GM10248 (cell line): ENCODE measurements around the gene SYT14.
"Not testable (repeated sequence)": the region's sequence is repeated elsewhere in the genome, so short reads cannot be mapped to it uniquely, and the experiment has no call there.

Source experiments
- CTCF ChIA-PET: fragments of 300-600 bp; sonication (Branson Sonifier 250); formaldehyde crosslinking; extraction: SDS; loops from one replicate; lab custom pipeline; 2021; ENCODE audit warnings: antibody characterized with exemption; lab: Yijun Ruan, JAX
- POLR2A ChIA-PET: fragments of 350-650 bp; sonication (Branson Sonifier 250); formaldehyde crosslinking; extraction: SDS; loops from one replicate; lab custom pipeline; 2020; ENCODE audit warnings: antibody characterized with exemption; lab: Yijun Ruan, JAX
- DNase-seq: peaks from one replicate; pipeline ENCODE4 v3.0.0; 2012; ENCODE audit errors: extremely low spot score
- CTCF ChIP-seq: IDR thresholded peaks from 2 replicates; pipeline ENCODE4 v1.5.1; 2012; ENCODE audit warnings: mild to moderate bottlenecking, low read depth; ENCODE audit errors: extremely low read depth, missing control alignments, control extremely low read depth

SYT14 gene

GRCh38 chr1:210189426-210189825, 251.4 kb downstream of the SYT14 start:
- CTCF ChIA-PET: no interaction called here
- POLR2A ChIA-PET: no interaction called here
- no peak for DNase-seq
- TF ChIP-seq CTCF: no peak

- CTCF ChIA-PET: no interaction called here
- POLR2A ChIA-PET: no interaction called here
- no peak for DNase-seq
- no peak for TF ChIP-seq CTCF
Measured at GRCh38 chr1:210195635-210196160, 257.7 kb downstream of the SYT14 start.

GRCh38 chr1:210196266-210196665, 258.2 kb downstream of the SYT14 start:
- DNase-seq, POLR2A ChIA-PET, CTCF ChIA-PET: not testable (repeated sequence)

- TF ChIP-seq CTCF: no peak
- ChIA-PET POLR2A (no interaction called here), CTCF (no interaction called here)
- no peak for DNase-seq
Measured at GRCh38 chr1:210198840-210199239, 260.8 kb downstream of the SYT14 start.

- no peak for TF ChIP-seq CTCF
- no peak for DNase-seq
- CTCF ChIA-PET: no interaction called here
- POLR2A ChIA-PET: no interaction called here
Measured at GRCh38 chr1:210200124-210200736, 262.2 kb downstream of the SYT14 start.

GRCh38 chr1:210201681-210202080, 263.7 kb downstream of the SYT14 start:
- POLR2A ChIA-PET: no interaction called here
- TF ChIP-seq CTCF: no peak
- CTCF ChIA-PET: no interaction called here
- DNase-seq: no peak

- DNase-seq: no peak
- ChIA-PET CTCF (no interaction called here), POLR2A (no interaction called here)
Measured at GRCh38 chr1:210207597-210208450, 269.8 kb downstream of the SYT14 start.

More at GRCh38 chr1:210207597-210208450, 269.8 kb downstream of the SYT14 start:
- TF ChIP-seq CTCF: no peak
